Measurements from ENCODE around the gene JADE2. TPM values are rescaled to one million over a fixed set of nuclear protein-coding genes. Genes with fewer than 3 reads are reported as not detected.

Gene JADE2
- total RNA-seq, 2 experiments from 2014 or later, result 92.5 to 93.8 TPM

DNA sequence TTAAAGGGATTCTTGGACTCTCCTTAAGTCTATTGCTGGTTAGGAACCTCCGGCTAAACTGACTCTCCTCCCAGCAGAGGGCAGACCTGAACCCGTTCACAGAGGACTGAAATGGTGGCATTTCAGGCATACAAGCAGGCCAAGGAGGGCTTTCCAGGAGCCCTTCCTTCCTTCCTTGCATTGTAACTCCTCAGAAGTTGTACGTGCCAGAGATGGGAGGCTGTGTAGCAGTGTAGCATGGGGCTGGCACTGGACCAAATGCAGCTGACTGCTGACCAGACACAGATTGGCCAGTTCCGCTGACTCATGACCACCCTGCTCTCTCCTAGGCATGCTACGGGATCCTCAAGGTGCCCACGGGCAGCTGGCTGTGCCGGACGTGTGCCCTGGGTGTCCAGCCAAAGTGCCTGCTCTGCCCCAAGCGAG, 36.4 kb downstream of the JADE2 start:
- CTCF ChIA-PET, result interaction anchor here (1.2 to 2.0 kb wide), 2 partner anchors 16 to 26 kb away, joined by 3 to 8 read pairs; no protein-coding TSS in a partner anchor
- H3K36me3 Mint-ChIP-seq (ENCODE audit: low read depth), result peaks cover 43% of the 10 kb centered on the region
- H3K27ac Mint-ChIP-seq, result peak overlapping the region; percentile 50
- no peak for DNase-seq
- no peak overlapping the region for H3K4me3 Mint-ChIP-seq
- no peaks in the 10 kb centered on the region for H3K27me3 Mint-ChIP-seq
- H3K9me3 Mint-ChIP-seq, result no peaks in the 10 kb centered on the region
- peaks cover 4% of the 10 kb centered on the region for H3K4me1 Mint-ChIP-seq
- POLR2A ChIA-PET, result no interaction called here

DNA sequence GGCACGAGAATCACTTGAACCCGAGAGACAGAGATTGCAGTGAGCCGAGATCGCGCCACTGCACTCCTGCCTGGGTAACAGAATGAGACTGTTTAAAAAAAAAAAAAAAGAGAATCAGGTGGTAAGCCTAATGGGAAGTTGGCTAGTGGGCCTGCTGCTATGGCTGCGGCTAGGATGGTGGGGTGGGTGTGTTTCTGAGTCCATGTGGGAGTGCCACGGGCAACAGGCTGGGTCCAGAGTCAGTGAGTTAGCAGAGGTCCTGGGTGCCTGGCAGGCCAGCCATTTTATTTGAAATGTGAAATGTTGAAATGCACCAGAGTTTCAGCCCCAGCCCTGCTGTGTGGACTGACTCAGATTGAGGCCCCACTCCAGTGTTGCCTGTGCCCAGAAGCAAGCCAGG, 37.8 kb downstream of the JADE2 start:
- H3K9me3 Mint-ChIP-seq, result no peaks in the 10 kb centered on the region
- no peak overlapping the region for H3K27ac Mint-ChIP-seq
- no peak overlapping the region for H3K4me3 Mint-ChIP-seq
- no peak for DNase-seq
- H3K27me3 Mint-ChIP-seq, result no peaks in the 10 kb centered on the region
- CTCF ChIA-PET, result interaction anchor here (0.6 to 2.0 kb wide), 2 partner anchors 24 to 128 kb away, joined by 3 to 8 read pairs; no protein-coding TSS in a partner anchor
- H3K4me1 Mint-ChIP-seq, result peaks cover 14% of the 10 kb centered on the region
- H3K36me3 Mint-ChIP-seq (ENCODE audit: low read depth), result peaks cover 48% of the 10 kb centered on the region
- POLR2A ChIA-PET, result interaction anchor here (0.6 kb wide), 1 partner anchor 38 kb away, joined by 3 read pairs; no protein-coding TSS in a partner anchor

DNA sequence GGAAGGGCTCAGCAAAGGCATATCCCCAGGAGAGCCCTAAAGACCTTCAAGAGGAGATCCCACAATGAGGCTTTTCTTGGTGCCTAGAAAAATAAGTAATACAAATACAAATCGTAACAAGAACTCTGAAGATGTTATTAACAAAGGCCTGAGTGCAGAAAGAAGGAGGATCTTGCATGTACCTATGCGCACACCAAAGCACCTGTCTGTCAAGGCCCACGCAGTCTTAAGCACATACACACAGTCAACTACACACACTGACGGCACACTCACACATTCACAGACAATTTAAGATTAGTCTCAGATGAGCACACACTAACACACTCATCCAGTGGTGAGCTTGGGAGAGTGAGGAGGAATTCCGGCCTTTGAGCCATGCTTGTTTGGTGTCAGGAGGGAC, 38.5 kb downstream of the JADE2 start:
- no peak for DNase-seq
- no peak overlapping the region for H3K4me3 Mint-ChIP-seq
- H3K27me3 Mint-ChIP-seq, result no peaks in the 10 kb centered on the region
- no peak overlapping the region for H3K27ac Mint-ChIP-seq
- ChIA-PET CTCF (interaction anchor here (1.1 to 5.6 kb wide), 2 partner anchors 23 to 36 kb away, joined by 3 to 20 read pairs; no protein-coding TSS in a partner anchor), POLR2A (no interaction called here)
- H3K4me1 Mint-ChIP-seq, result peaks cover 21% of the 10 kb centered on the region
- H3K36me3 Mint-ChIP-seq (ENCODE audit: low read depth), result peaks cover 49% of the 10 kb centered on the region
- no peaks in the 10 kb centered on the region for H3K9me3 Mint-ChIP-seq

DNA sequence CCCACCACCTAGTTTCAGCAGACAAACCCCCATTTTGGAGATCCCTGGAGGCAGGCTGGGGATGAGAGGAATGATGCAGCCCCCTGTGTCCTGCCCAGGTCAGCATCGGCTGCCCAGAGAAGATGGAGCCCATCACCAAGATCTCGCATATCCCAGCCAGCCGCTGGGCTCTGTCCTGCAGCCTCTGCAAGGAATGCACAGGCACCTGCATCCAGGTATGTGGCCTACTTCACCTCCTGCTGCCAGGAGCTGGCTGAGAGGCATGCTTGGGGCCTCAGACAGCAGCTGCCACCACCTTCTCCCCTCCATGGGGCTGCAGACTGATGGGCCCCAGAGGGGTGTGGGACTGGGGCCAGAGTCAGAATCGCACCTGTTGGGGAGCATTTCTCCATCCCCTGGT, 38.9 kb downstream of the JADE2 start:
- Mint-ChIP-seq H3K9me3 (no peaks in the 10 kb centered on the region), H3K27me3 (no peaks in the 10 kb centered on the region), H3K36me3 (ENCODE audit: low read depth) (peaks cover 51% of the 10 kb centered on the region), H3K4me1 (peaks cover 23% of the 10 kb centered on the region), H3K4me3 (no peak overlapping the region), H3K27ac (no peak overlapping the region)
- ChIA-PET POLR2A (no interaction called here), CTCF (interaction anchor here (1.1 to 5.6 kb wide), 2 partner anchors 23 to 36 kb away, joined by 3 to 20 read pairs; no protein-coding TSS in a partner anchor)
- DNase-seq, result no peak

DNA sequence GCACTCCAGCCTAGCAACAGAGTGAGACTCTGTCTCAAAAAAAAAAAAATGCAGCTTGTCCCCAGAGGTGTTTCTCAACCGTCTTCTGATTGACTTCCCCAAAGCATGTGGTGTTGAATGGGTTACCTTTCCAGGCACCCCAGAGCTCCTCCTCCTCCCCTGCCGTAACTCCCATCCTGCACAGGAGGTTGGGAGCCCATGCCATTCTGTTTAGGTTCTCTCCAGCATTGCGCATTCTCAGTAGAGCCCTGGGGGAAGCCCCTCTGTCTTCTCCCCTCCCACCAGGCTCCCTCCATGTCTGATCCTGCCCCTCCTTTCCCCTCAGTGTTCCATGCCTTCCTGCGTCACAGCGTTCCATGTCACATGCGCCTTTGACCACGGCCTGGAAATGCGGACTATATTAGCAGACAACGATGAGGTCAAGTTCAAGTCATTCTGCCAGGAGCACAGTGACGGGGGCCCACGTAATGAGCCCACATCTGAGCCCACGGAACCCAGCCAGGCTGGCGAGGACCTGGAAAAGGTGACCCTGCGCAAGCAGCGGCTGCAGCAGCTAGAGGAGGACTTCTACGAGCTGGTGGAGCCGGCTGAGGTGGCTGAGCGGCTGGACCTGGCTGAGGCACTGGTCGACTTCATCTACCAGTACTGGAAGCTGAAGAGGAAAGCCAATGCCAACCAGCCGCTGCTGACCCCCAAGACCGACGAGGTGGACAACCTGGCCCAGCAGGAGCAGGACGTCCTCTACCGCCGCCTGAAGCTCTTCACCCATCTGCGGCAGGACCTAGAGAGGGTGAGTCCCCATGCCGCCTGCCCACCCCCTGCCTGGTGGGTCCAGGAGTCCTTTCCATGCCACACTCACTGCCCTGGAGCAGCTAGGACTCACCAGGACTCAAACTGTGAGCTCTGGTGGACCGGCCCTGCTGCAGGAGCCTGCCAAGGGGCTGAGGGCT, 40.6 kb downstream of the JADE2 start:
- H3K4me1 Mint-ChIP-seq, result peaks cover 23% of the 10 kb centered on the region
- peaks cover 46% of the 10 kb centered on the region for H3K36me3 Mint-ChIP-seq (ENCODE audit: low read depth)
- H3K27me3 Mint-ChIP-seq, result no peaks in the 10 kb centered on the region
- no peak overlapping the region for H3K4me3 Mint-ChIP-seq
- POLR2A ChIA-PET, result no interaction called here
- no peaks in the 10 kb centered on the region for H3K9me3 Mint-ChIP-seq
- no peak overlapping the region for H3K27ac Mint-ChIP-seq
- CTCF ChIA-PET, result interaction anchor here (1.2 to 5.6 kb wide), 2 partner anchors 12 to 21 kb away, joined by 3 to 20 read pairs; no protein-coding TSS in a partner anchor
- DNase-seq, result no peak

DNA sequence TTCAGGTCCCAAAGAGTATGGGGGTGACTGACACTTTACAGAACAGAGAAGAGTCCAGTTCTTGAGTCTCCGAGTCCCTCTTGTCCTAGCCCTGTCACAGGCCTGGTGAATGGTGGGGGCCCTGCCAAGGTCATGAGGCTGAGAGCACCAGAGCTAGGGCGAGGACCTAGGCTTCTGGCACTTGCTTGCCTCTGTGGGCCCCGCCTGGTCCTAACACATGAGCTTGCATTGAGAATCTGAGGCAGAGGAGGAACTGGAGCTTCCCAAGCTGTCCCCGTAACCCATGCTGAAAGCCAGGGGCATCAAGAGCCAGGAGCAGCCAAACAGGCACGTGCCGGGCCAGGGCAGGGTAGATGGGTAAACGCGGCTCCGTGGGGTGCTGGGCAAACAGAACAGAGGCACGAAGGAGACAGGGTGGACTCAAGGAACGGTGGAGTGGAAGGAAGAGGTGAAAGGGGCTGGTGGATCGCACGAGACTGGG, 41.3 kb downstream of the JADE2 start:
- no peaks in the 10 kb centered on the region for H3K9me3 Mint-ChIP-seq
- CTCF ChIA-PET, result interaction anchor here (1.2 to 5.6 kb wide), 2 partner anchors 12 to 21 kb away, joined by 3 to 20 read pairs; no protein-coding TSS in a partner anchor
- H3K36me3 Mint-ChIP-seq (ENCODE audit: low read depth), result peaks cover 42% of the 10 kb centered on the region
- H3K4me3 Mint-ChIP-seq, result no peak overlapping the region
- no peak for DNase-seq
- POLR2A ChIA-PET, result no interaction called here
- no peak overlapping the region for H3K27ac Mint-ChIP-seq
- peaks cover 23% of the 10 kb centered on the region for H3K4me1 Mint-ChIP-seq
- no peaks in the 10 kb centered on the region for H3K27me3 Mint-ChIP-seq

DNA sequence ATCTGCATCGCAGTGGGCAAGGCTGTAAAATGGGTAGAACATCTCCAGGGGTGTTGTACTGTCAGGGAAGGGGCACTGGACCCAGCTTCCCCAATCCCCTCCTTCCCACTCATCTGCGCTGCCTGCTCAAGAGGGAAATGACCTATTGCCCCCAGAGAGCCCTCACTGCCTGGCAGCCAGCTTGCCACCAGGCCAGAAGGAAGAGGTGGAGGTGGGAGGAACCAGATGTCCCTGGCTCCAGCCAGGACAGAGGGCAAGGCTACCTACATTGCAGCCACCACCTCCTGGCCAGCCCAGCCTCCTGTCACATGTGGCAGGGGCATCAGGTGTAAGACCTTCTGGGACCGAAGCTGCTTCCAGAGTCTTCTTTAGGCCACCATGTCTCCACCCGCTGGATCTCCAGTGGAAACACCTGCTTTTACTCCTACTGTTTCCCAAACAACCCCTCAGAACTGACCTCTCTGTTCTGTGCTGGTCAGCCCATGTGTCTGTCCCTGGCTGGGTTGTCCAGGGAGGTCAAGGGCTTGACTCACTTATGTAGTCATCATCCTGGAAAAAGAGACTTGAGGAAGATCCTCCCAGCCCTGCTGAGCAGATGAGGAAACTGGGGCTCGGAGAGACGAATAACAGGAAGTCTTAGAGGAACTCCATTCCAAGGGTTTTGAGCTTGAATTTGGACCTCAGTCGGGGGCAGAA, 42.3 kb downstream of the JADE2 start:
- DNase-seq, result no peak
- POLR2A ChIA-PET, result no interaction called here
- Mint-ChIP-seq H3K4me3 (no peak overlapping the region), H3K27ac (peak overlapping the region; percentile 61), H3K27me3 (no peaks in the 10 kb centered on the region), H3K36me3 (ENCODE audit: low read depth) (peaks cover 43% of the 10 kb centered on the region), H3K4me1 (peaks cover 23% of the 10 kb centered on the region), H3K9me3 (no peaks in the 10 kb centered on the region)
- CTCF ChIA-PET, result interaction anchor here (1.0 to 5.6 kb wide), 4 partner anchors 10 to 33 kb away, joined by 3 to 20 read pairs (median 4); no protein-coding TSS in a partner anchor

DNA sequence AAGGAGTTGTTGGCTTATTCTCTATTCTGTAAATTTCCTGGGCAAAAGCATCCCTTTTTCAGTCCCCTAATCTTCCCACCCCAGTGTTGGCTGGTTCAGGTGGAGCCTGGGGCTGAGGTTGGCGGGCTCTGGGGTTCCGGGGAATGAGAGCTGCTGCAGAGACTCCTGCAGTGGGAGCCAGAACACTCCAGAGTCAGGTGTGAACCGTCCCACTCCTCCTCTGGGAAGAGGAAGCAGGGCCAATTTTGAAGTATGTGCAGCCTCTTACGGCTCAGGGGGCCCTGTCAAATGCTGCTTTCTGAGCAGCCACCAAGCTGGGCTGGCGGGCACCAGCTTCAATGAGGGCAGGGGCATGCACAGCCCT, 42.8 kb downstream of the JADE2 start:
- H3K4me1 Mint-ChIP-seq, result peaks cover 23% of the 10 kb centered on the region
- H3K4me3 Mint-ChIP-seq, result no peak overlapping the region
- H3K36me3 Mint-ChIP-seq (ENCODE audit: low read depth), result peaks cover 44% of the 10 kb centered on the region
- no peaks in the 10 kb centered on the region for H3K9me3 Mint-ChIP-seq
- ChIA-PET CTCF (interaction anchor here (1.0 to 5.6 kb wide), 3 partner anchors 10 to 33 kb away, joined by 3 to 20 read pairs (median 4); no protein-coding TSS in a partner anchor), POLR2A (no interaction called here)
- H3K27ac Mint-ChIP-seq, result peak overlapping the region; percentile 76
- H3K27me3 Mint-ChIP-seq, result no peaks in the 10 kb centered on the region
- DNase-seq, result no peak

DNA sequence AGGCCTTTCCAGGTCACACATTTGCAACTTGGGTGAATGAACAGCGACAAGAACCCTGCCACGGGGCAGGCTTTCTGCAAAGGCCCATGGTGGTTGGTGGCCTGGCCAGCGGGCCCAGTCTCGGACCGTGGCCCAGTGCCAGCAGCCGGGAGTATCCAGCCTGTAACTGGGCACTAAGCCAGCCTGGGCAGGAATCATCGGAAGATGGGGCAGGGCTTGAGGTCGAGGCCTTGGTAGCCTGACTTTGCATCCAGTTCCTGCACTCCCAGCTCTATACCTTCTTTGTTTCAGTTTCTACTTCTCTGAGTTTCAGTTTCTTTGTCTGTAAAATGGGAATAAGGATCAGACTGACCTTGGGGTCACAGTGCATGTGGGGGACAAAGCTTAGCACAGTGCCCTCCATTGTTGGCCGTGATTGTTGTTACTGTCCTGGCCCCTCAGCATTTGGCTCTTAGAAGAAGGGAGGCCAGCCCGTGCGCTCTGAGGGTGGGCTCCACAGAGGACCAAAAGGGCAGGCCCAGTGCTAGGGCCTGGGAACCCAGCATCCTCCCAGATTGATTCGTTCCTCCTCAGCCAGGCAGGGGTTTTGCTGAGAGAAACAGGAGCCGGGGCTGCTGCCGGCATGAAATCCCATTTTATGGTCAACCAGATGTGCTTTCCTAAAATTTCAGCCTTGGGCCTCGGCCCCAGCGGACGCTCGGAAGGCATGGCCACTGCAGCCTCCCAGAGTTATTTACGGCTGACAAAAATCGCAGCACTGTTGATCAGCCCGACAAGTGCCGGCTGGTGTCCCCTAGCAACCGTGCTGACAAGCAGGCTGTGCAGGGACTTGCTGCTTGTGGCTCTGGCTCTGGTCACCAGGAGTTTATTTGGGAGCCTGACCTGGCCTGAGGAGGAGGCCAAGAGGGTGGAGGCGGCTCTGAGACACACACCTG, 43.6 kb downstream of the JADE2 start:
- Mint-ChIP-seq H3K4me3 (no peak overlapping the region), H3K4me1 (peaks cover 23% of the 10 kb centered on the region), H3K9me3 (no peaks in the 10 kb centered on the region), H3K36me3 (ENCODE audit: low read depth) (peaks cover 43% of the 10 kb centered on the region), H3K27ac (peak overlapping the region; percentile 76), H3K27me3 (no peaks in the 10 kb centered on the region)
- no peak for DNase-seq
- CTCF ChIA-PET, result interaction anchor here (1.0 to 5.6 kb wide), 3 partner anchors 9 to 34 kb away, joined by 3 to 20 read pairs (median 4); no protein-coding TSS in a partner anchor
- POLR2A ChIA-PET, result interaction anchor here (0.6 kb wide), 1 partner anchor 10 kb away, joined by 3 read pairs; no protein-coding TSS in a partner anchor

DNA sequence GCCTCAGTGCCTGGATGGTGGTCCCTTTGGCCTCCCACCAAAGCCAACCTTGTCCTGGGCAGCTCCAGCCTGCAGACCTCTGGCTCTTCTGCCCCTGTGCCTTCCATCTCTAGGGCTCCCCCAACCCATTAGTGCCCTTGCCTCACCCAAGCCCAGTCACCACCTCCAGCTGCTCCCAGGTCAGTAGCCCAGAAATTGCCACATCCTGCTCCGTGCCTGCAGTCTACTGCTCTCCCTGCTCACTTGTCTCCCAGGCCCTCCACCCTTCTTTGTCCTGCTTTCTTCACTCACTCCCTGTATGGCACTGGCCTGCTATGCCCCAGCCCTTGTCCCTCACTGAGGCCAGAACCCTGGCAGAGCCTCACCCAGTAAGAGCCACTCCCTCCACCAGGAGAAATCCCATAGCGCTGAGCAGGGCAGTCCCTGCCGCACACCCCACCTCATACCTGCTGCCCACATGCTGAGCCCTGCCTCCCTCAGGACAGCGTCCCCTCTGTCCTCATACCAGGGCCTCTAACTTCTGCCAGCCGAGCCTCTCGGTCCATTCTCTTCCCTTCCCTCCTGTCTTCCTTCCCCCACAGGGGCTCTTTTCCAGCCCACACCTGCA, 44.4 kb downstream of the JADE2 start:
- no peak for DNase-seq
- peaks cover 41% of the 10 kb centered on the region for H3K36me3 Mint-ChIP-seq (ENCODE audit: low read depth)
- ChIA-PET POLR2A (no interaction called here), CTCF (interaction anchor here (5.6 kb wide), 1 partner anchor 18 kb away, joined by 20 read pairs; no protein-coding TSS in a partner anchor)
- H3K27ac Mint-ChIP-seq, result peak overlapping the region; percentile 21
- H3K9me3 Mint-ChIP-seq, result no peaks in the 10 kb centered on the region
- no peak overlapping the region for H3K4me3 Mint-ChIP-seq
- no peaks in the 10 kb centered on the region for H3K27me3 Mint-ChIP-seq
- H3K4me1 Mint-ChIP-seq, result peaks cover 23% of the 10 kb centered on the region

DNA sequence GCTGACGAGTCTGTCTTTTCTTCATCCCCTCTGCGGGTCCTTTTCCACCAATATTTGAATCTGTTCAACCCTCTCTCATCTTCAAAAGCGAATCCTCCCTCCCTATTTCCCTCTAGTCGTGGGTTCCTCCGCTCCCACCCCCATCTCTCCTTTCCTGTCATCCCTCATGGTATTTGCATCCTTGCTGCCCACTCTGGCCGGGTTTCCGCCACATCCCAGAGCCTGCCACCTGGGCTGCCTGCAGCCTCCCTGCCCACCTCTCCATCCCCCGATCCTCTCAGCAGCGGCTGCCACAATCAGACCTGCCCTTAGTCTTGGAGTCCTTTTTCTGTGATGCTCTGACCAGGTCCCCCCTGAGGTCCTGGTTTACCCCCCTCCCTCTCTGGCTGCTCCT, 44.9 kb downstream of the JADE2 start:
- H3K27me3 Mint-ChIP-seq, result no peaks in the 10 kb centered on the region
- peaks cover 44% of the 10 kb centered on the region for H3K36me3 Mint-ChIP-seq (ENCODE audit: low read depth)
- ChIA-PET CTCF (no interaction called here), POLR2A (no interaction called here)
- H3K27ac Mint-ChIP-seq, result peak overlapping the region; percentile 21
- no peak overlapping the region for H3K4me3 Mint-ChIP-seq
- H3K9me3 Mint-ChIP-seq, result no peaks in the 10 kb centered on the region
- peaks cover 23% of the 10 kb centered on the region for H3K4me1 Mint-ChIP-seq
- DNase-seq, result no peak
